Gastroesophageal sphincter (tissue), 3 donors: ENCODE measurements around the gene PAX3.

ENCODE experiments used
- CTCF ChIP-seq, 4 experiments: fragments of 200-600 bp in 2 of 4; fragments of 450-650 bp in 2 of 4; sonication (generic) in 1 of 4; IDR thresholded peaks; one replicate each; pipeline ENCODE4 v1.5.1; 2017 to 2019; ENCODE audit warnings: antibody characterized with exemption in 4 of 4, mild to moderate bottlenecking in 2 of 4, moderate library complexity in 2 of 4
- EP300 ChIP-seq: sonication (generic); formaldehyde crosslinking; IDR thresholded peaks from one replicate; pipeline ENCODE4 v1.6.1; 2017; ENCODE audit warnings: antibody characterized with exemption, mild to moderate bottlenecking

DNA sequence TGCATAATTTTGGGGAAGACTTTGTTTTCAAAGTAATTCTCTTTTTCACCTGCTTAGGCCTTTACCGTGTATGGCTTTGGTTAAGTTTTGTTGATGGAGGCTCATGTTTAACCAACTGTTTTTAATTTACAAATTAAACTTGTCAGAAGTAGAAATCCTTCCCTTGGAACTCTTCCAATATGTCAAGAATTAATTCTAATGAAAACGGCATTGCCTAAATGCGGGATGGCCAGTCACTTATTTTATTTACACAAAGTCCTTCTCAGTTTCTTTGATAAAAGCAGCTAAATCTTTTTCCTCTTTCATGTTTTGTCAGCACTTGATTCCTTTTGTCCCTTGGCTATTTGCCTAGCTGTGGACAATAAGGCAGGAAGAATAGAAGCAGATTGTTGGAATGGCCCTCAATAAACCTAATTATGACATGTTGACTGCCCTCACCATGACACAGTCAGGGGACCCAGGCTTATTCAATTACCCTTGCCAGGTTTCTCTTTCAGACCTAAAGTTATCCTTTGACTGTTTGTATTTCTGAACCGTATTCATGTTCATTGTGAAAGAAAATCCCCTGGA, 26.3 kb downstream of the PAX3 start:
- TF ChIP-seq CTCF (IDR thresholded peaks at IDR 0.05) (no peak), EP300 (no peak)
